GM19099 (cell line): ENCODE measurements around the gene BAZ1B.

Experiments used
- POLR2A ChIP-seq: IDR thresholded peaks from 3 replicates; pipeline ENCODE4 v1.6.1; 2011; ENCODE audit warnings: low read depth; ENCODE audit not compliant: insufficient read length; ENCODE audit errors: extremely low read depth

BAZ1B gene

DNA sequence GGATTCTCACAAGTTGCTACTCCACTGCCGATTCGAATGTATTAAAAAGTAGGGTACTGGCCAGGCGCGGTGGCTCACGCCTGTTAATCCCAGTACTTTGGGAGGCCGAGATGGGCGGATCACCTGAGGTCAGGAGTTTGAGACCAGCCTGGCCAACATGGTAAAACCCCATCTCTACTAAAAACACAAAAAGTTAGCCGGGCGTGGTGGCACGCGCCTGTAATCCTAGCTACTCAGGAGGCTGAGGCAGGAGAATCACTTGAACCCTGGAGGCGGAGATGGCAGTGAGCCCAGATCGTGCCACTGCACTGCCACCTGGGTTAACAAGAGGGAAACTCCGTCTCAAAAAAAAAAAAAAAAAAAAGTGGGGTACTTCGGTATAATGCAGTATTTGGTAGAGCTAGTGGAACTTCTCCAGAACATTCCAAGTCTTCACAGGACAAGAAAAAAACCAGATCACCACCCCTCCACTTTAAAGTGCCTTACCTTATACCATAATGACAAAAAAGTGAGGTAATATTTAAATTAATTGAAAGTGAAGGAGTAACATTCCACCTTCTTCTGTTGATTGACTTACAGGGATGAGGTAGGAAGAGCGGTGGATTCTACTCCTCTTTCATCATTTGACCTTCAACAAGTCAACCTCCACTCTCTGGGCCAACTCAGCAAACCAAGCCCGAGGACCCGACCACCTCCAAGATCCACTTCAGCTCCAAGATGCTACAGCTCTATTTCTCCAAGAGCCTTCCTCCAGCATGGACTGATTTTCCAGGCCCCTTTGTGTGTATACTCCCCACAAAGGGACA is 2.0 kb downstream of the BAZ1B start:
- TF ChIP-seq POLR2A, result no peak

DNA sequence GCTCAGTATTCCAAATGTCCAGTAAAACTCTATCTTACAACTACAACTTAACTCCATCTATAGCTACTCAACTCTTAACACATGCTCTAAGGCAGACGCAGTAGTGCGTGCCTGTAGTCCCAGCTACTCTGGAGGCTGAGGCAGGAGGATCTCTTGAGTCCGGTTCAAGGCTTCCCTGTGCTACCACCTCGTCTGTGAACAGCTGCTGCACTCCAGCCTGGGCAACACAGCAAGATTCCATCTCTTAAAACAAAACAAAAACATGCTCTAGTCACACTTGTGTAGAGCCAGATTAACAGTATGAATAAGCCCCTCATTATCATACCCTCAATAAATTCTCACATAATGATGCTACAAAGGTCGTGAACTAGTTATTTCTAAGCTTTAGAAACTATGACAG is 3.6 kb downstream of the BAZ1B start:
- TF ChIP-seq POLR2A, result no peak

DNA sequence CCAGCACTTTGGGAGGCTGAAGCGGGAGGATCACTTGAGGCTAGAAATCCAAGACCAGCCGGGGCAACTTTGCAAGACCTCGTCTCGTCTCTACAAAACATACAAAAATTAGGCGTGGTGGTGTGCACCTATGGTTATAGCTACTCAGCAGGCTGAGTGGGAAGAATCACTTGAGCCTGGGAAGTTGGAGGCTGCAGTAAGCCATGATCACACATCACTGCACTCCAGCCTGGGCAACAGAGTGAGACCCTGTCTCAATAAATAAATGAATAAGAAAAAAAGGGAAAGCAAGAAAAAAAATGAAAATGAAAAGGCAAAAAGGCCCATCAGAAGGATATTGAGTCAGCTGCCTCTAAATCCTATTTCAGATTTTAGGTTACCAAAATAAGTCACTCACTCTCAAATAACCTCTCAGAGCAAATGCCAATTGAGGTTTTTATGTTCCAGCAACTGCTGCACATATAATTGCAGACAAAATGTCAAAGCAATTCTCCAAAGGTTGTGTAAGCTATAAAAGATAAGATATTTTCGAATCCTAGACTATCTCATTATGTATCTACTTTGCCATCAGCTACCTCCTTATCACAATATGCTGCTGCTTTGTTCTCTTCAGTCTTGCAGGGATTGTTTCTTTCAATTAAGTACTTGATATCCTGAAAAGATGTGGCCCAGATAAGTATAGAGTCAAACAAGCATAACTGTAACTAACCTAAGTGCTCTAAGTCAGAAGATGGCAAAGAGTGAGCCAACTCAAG is 4.7 kb downstream of the BAZ1B start:
- TF ChIP-seq POLR2A, result no peak

DNA sequence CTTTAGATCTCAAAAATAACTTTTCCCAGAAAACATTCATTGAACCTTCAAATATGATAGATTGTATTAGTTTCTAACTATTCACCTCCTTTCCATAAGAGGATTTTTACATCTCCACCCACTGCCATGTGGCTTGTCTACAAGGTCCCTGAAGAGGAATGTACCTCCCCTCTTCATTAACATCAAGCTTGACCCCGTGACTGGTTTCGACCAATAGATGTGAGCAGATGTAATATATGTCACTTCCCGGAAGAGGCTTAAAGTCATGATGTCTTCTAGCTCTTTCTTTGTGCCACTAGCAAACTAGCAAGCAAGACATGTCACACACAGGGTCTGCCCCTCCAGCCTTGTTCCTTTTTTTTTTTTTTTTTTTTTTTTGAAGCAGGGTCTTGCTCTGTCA is 6.9 kb downstream of the BAZ1B start:
- TF ChIP-seq POLR2A, result no peak

DNA sequence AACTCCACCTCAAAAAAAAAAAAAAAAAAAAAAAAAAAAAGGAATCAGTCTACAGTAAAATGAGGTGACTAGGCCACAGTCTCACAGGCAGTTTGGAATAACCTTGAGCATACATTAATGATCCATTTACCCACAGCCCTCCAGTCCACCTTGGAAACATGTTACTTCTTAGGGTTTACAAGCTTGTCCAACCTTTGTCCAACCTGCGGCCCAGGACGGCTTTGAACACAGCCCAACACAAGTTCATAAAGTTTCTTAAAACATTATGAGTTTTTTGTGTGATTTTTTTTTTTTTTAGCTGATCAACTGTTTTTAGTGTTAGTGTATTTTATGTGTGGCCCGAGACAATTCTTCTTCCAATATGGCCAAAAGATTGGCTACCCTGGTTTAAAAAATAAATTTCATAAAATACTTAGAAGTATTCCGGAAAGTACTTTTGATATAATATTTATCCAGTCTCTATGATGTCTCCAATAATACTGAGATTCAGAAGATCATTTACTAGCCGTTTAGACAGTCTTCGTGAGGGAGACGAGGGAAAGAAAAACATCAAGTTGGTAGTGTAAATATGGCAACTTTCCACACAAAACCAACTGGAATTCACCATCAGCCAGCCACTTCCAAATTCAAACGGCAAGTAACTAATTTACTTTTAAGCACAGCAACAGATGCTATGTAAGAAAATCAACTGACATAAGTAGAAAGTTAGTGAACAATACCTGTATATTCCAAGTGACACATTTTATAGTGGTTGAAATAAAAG is 9.9 kb downstream of the BAZ1B start:
- TF ChIP-seq POLR2A, result no peak

DNA sequence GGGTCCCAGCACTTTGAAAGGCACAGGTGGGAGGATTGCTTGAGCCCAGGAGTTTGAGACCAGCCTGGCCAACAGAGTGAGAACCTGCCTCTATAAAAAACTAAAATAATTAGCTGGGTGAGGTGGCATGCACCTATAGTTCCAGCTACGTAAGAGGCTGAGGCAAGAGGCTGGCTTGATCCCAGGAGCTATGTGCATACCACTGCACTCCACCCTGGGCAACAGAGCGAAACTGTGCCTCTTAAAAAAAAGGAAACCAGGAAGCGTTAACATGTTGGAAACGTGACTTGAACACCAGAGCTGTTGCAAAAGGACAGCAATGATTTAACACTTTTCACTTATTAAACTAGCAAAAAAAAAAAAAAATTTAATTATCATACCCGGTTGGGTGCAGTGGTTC is 12.6 kb downstream of the BAZ1B start:
- no peak for TF ChIP-seq POLR2A

DNA sequence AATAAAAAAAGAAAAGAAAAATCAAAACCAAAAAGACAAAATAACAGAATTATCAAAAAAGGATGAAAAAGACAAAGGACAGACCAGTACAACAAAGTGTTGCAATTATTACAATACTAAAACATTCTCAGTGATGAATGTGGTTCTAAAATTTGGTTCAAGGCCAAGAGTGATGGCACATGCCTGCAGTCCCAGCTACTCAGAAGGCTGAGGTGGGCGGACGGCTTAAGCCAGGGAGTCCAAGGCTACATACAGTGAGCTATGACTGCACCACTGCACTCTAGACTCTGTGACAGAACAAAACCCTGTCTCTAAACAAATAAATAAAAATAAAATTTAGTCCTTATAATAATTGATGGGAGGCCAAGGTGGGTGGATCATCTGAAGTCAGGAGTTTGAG is 14.5 kb downstream of the BAZ1B start:
- TF ChIP-seq POLR2A, result no peak

DNA sequence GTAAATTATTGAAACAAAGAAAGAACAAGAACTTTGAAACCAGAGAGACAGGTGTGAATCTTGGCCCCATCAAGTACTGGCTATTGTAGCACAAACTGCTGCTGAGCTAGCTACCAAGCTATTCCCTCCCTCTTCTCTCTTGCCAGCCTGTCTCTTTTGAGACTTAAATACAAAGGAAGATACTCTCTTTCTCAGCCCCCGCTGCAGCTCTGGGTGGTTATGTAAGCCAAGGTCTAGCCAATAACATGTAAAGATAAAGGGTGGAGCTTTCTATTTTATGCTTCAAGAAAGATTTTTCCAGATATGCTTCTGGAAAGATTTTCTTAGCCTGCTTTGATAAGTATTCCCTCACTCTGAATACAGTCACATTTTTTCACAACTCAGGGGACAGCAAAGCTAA is 17.2 kb downstream of the BAZ1B start:
- no peak for TF ChIP-seq POLR2A

DNA sequence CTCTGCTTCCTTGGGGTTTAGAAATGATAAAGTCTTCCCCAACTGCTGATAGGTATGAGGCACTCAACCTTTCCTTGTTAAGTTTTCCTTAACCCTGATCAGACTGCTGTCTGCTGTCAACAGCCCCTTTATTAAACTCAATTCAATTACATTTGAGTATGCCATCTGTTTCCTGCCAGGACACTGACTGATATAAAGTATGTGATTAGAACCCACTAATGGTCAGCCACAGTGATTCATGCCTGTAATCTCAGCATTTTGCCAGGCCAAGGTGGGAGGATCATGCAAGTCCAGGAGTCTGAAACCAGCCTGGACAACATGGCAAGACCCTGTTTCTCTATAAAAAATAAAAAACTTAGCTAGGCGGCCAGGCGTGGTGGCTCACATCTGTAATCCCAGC is 18.1 kb downstream of the BAZ1B start:
- TF ChIP-seq POLR2A, result no peak

DNA sequence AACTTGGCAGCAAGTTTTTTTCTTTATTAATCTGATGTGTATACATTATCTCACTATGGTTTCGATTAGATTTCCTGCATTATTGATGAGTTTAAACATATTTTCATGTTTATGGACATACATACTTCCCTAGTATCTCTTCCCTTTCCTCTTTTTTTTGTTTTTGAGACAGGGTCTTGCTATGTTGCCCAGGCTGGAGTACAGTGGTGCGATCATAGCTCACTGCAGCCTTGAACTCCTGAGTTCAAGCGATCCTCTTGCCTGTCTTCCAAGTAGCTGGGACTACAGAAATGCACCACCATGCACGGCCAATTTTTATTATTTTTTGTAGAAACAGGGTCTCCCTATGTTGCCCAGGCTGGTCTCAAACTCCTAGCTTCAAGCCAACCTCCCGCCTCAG is 18.9 kb downstream of the BAZ1B start:
- TF ChIP-seq POLR2A, result no peak

DNA sequence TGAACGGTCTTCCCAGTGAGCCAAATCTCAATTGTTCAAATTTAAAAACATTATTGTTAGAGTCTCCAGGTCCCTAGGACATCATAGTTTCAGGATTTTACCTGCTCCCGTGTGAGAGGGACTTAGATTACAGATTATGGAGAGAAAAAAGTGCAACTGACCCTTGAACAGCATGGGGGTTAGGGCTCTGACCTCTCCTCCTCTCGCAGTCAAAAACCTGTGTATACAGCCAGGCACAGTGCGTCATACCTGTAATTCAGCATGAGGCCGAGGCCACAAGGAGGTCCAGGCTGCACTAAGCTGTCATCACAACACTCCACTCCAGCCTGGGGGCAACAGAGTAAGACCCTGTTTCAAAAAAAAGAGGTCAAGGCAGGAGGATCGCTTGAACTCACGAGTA is 25.5 kb downstream of the BAZ1B start:
- no peak for TF ChIP-seq POLR2A

DNA sequence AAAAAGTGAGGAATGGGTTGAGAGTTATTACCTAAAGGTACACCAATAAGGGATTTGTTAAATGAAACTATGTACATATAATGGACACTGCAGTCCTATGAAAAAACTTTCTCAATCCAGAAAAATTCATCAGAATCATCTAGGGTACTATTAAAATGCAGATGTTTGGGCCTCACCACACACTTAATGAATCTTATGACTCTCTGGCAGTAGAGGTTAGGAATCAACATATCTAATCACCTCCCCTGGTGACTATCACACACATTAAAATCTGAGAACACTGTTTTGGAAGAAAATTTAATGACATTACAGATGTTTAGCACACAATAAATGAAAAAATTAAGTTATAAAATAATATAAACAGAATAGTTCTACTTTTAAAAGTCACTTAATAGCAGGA is 32.1 kb downstream of the BAZ1B start:
- TF ChIP-seq POLR2A, result no peak

DNA sequence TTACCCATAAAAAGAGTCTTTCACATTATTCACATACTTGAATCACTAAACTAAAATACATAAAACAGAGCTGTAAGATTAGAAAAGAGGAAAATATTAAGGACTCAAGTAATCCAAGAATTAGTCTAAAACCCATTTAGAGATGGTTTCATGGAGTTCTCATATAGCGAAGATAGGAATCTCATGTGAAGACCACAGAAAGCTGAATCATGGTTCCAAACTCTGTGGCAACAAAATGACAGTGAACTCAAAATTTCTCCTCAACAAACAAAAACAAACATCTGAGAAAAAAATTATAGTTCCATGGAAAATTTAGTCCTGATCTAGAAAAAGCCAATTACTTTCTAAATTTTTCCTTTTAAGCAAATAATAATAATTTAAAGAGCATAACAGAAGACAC is 34.6 kb downstream of the BAZ1B start:
- TF ChIP-seq POLR2A, result no peak

DNA sequence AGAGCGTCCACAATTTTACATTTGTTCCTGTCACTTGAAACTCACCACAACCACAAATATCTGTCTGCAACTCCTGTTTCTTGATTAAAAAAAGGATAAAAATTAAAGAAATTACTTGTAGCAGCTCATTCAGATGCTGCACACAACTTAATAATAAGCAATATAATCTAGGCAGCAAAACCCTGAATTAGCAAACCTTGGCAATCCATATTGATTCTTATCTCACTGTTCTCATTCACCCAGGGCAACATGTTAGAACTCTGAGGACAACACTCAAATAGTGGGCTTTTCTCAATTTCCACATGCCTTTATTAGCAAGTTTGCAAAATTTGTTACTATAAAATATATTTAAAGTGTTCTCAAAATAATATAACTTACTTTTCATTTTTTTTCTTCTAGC is 38.9 kb downstream of the BAZ1B start:
- no peak for TF ChIP-seq POLR2A

DNA sequence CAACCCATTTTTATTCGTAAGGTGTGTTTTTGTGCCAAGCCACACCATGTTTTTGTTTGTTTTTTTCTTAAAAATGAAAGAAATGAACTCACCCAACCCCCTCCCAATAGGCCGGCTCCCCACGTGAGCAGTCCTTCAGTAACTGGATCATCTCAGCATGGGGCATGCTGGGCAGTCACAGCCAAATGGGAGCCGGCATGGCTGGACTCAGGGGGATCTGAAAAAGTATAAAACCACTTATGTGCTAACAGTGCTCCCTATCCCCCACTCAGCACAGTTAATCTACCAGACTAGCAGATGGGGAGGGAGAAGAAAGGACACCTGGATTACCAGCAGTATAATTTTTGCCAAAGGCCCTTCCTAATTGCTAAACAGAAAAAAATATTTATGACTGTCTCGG is 39.3 kb downstream of the BAZ1B start:
- no peak for TF ChIP-seq POLR2A

DNA sequence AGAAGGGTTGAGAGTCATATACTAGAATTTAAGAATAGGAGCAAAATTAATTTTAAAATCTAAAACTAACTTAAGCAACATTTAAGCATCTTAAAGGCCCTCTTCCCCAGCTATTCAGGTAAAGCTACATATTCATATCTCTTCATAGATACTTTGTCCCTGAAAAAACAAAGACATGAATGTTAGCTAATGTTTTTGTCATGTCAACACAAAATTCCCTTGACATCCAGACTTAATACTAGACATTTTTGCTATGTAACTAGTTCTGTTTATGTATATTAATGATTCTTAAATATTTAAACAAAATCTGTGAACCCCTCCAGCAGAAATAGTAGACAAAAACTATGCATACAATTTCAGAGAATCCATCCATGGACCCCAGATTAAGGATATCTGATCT is 43.5 kb downstream of the BAZ1B start:
- TF ChIP-seq POLR2A, result no peak
